ENCODE data around the gene PPP4C. TPM values are rescaled to one million over a fixed set of nuclear protein-coding genes. Genes with fewer than 3 reads are reported as not detected.

The PPP4C gene
- total RNA-seq, 1 experiment from 2014 or later = 116 TPM

GRCh38 chr16:30079480-30079879 lies 3.7 kb downstream of the PPP4C start:
- CTCF ChIA-PET = no interaction called here
- no peak for DNase-seq

GRCh38 chr16:30082545-30083090 lies 6.8 kb downstream of the PPP4C start:
- Histone ChIP-seq H3K27ac (ENCODE audit: low read length) (no peak overlapping the region), H3K4me1 (ENCODE audit: insufficient read depth, low read length) (peaks cover 5% of the 10 kb centered on the region), H3K79me2 (ENCODE audit: low read length) (peaks cover 25% of the 10 kb centered on the region), H3F3A (ENCODE audit: low read length, unreplicated experiment) (no peaks in the 10 kb centered on the region), H3K4me2 (ENCODE audit: low read length) (no peak overlapping the region), H3K9me3 (ENCODE audit: low read length) (no peaks in the 10 kb centered on the region), H3K9me2 (replicated peaks; ENCODE audit: low read length) (no peaks in the 10 kb centered on the region), H3K27me3 (ENCODE audit: low read length) (no peaks in the 10 kb centered on the region), H3K4me3 (ENCODE audit: low read length) (no peak overlapping the region), H2AFZ (ENCODE audit: low read length) (no peak overlapping the region), H3K36me3 (ENCODE audit: low read depth, low read length) (peaks cover 10% of the 10 kb centered on the region; the same call in 1 of the 2 replicates), H3K9ac (ENCODE audit: low read length) (no peak overlapping the region), H4K20me1 (ENCODE audit: low read length) (0 out of 2 replicates have a peak, but pooled peaks cover 4% of the 10 kb centered on the region)
- DNase-seq (no peak), ATAC-seq (no peak)
- CTCF ChIA-PET = no interaction called here
- BruUV-seq (replicated peaks) = no TSS peak
- peak; percentile 44 for TF ChIP-seq CTCF (conservative IDR thresholded peaks at IDR 0.05; ENCODE audit: low read depth, low read length)
- no peak for TF ChIP-seq EZH2phosphoT487 (IDR thresholded peaks at IDR 0.05; ENCODE audit: borderline replicate concordance, low read length)
- intact Hi-C loops (cut with micrococcal nuclease) = no loop called here
- POLR2A ChIA-PET (ENCODE audit: unreplicated experiment) = no interaction called here

More at GRCh38 chr16:30079480-30079879, 3.7 kb downstream of the PPP4C start:
- Histone ChIP-seq H3K9ac (ENCODE audit: low read length) (no peak overlapping the region), H2AFZ (ENCODE audit: low read length) (no peak overlapping the region), H3K9me3 (ENCODE audit: low read length) (no peaks in the 10 kb centered on the region), H3K27me3 (ENCODE audit: low read length) (no peaks in the 10 kb centered on the region), H3K4me2 (ENCODE audit: low read length) (no peak overlapping the region), H3K4me1 (ENCODE audit: insufficient read depth, low read length) (peaks cover 17% of the 10 kb centered on the region), H4K20me1 (ENCODE audit: low read length) (0 out of 2 replicates have a peak, but pooled peaks cover 4% of the 10 kb centered on the region), H3K79me2 (ENCODE audit: low read length) (peaks cover 44% of the 10 kb centered on the region), H3K9me2 (replicated peaks; ENCODE audit: low read length) (no peaks in the 10 kb centered on the region), H3K27ac (ENCODE audit: low read length) (no peak overlapping the region), H3F3A (ENCODE audit: low read length, unreplicated experiment) (peaks cover 6% of the 10 kb centered on the region), H3K36me3 (ENCODE audit: low read depth, low read length) (peaks cover 10% of the 10 kb centered on the region; the same call in 1 of the 2 replicates), H3K4me3 (ENCODE audit: low read length) (no peak overlapping the region)
- ATAC-seq = no peak
- POLR2A ChIA-PET (ENCODE audit: unreplicated experiment) = no interaction called here
- TF ChIP-seq EZH2 (IDR thresholded peaks at IDR 0.05; ENCODE audit: low read length, unreplicated experiment) = no peak
- TF ChIP-seq EZH2phosphoT487 (IDR thresholded peaks at IDR 0.05; ENCODE audit: borderline replicate concordance, low read length) = no peak
- TF ChIP-seq CTCF (conservative IDR thresholded peaks at IDR 0.05; ENCODE audit: low read depth, low read length) = no peak
- intact Hi-C loops (cut with micrococcal nuclease) = no loop called here
- BruUV-seq (replicated peaks) = no TSS peak

- Histone ChIP-seq H3K79me2 (ENCODE audit: low read length) (peaks cover 17% of the 10 kb centered on the region), H4K20me1 (ENCODE audit: low read length) (no peaks in the 10 kb centered on the region), H3K27me3 (ENCODE audit: low read length) (no peaks in the 10 kb centered on the region), H3K27ac (ENCODE audit: low read length) (no peak overlapping the region), H3F3A (ENCODE audit: low read length, unreplicated experiment) (no peaks in the 10 kb centered on the region), H3K4me2 (ENCODE audit: low read length) (no peak overlapping the region), H2AFZ (ENCODE audit: low read length) (no peak overlapping the region), H3K36me3 (ENCODE audit: low read depth, low read length) (peaks cover 10% of the 10 kb centered on the region; the same call in 1 of the 2 replicates), H3K9me2 (replicated peaks; ENCODE audit: low read length) (no peaks in the 10 kb centered on the region), H3K9me3 (ENCODE audit: low read length) (no peaks in the 10 kb centered on the region), H3K4me3 (ENCODE audit: low read length) (no peak overlapping the region), H3K9ac (ENCODE audit: low read length) (no peak overlapping the region), H3K4me1 (ENCODE audit: insufficient read depth, low read length) (no peaks in the 10 kb centered on the region)
- ATAC-seq (no peak), DNase-seq (no peak)
- intact Hi-C loops (cut with micrococcal nuclease) = no loop called here
- POLR2A ChIA-PET (ENCODE audit: unreplicated experiment) = no interaction called here
- CTCF ChIA-PET = no interaction called here
- BruUV-seq (replicated peaks) = no TSS peak
- TF ChIP-seq CTCF (conservative IDR thresholded peaks at IDR 0.05; ENCODE audit: low read depth, low read length) = no peak
- no peak for TF ChIP-seq EZH2phosphoT487 (IDR thresholded peaks at IDR 0.05; ENCODE audit: borderline replicate concordance, low read length)
- no peak for TF ChIP-seq EZH2 (IDR thresholded peaks at IDR 0.05; ENCODE audit: low read length, unreplicated experiment)
These were observed 7.6 kb downstream of the PPP4C start for GRCh38 chr16:30083216-30084055.
